ENCODE data around the gene FRYL. TPM values are rescaled to one million over a fixed set of nuclear protein-coding genes. Genes with fewer than 3 reads are reported as not detected.
"Not testable (repeated sequence)": the region's sequence is repeated elsewhere in the genome, so short reads cannot be mapped to it uniquely, and the experiment has no call there.

Gene FRYL
- polyA plus RNA-seq, 1 donor from 2014 or later: 29.6 TPM

- H3K27me3 Mint-ChIP-seq: no peaks in the 10 kb centered on the region
- peaks cover 0 to 2% (median 0%) of the 10 kb centered on the region in 3 donors for H3K4me1 Mint-ChIP-seq
- peaks cover 0 to 2% (median 0%) of the 10 kb centered on the region in 3 donors for H3K9me3 Mint-ChIP-seq
- H3K36me3 Mint-ChIP-seq: no peaks in the 10 kb centered on the region
- H3K4me3 Mint-ChIP-seq: no peak overlapping the region
- no peak overlapping the region for H3K27ac Mint-ChIP-seq
Measured at GRCh38 chr4:48470137-48470536, 309.9 kb downstream of the FRYL start.

GRCh38 chr4:48467891-48468290 lies 312.2 kb downstream of the FRYL start:
- peaks cover 4 to 9% (median 5%) of the 10 kb centered on the region in 3 donors for H3K9me3 Mint-ChIP-seq
- H3K4me1 Mint-ChIP-seq: no peaks in the 10 kb centered on the region
- peaks cover 7% of the 10 kb centered on the region for H3K36me3 Mint-ChIP-seq
- H3K27ac Mint-ChIP-seq: no peak overlapping the region
- H3K27me3 Mint-ChIP-seq: no peaks in the 10 kb centered on the region
- H3K4me3 Mint-ChIP-seq: no peak overlapping the region

- no peak overlapping the region for H3K4me3 Mint-ChIP-seq
- no peaks in the 10 kb centered on the region for H3K27me3 Mint-ChIP-seq
- H3K4me1 Mint-ChIP-seq: no peaks in the 10 kb centered on the region
- peaks cover 7% of the 10 kb centered on the region for H3K36me3 Mint-ChIP-seq
- no peak overlapping the region for H3K27ac Mint-ChIP-seq
- H3K9me3 Mint-ChIP-seq: peaks cover 4 to 11% (median 5%) of the 10 kb centered on the region in 3 donors
Measured at GRCh38 chr4:48467442-48467841, 312.6 kb downstream of the FRYL start.

- Mint-ChIP-seq H3K4me3 (no peak overlapping the region), H3K4me1 (no peaks in the 10 kb centered on the region), H3K9me3 (peaks cover 3 to 11% (median 4%) of the 10 kb centered on the region in 3 donors), H3K27me3 (peaks cover 7% of the 10 kb centered on the region), H3K36me3 (peaks cover 7% of the 10 kb centered on the region), H3K27ac (no peak overlapping the region)
Measured at GRCh38 chr4:48462363-48462762, 317.7 kb downstream of the FRYL start.

GRCh38 chr4:48461000-48461399 lies 319.1 kb downstream of the FRYL start:
- Mint-ChIP-seq H3K9me3 (peaks cover 3 to 11% (median 8%) of the 10 kb centered on the region in 3 donors), H3K27ac (no peak overlapping the region), H3K4me3 (no peak overlapping the region), H3K27me3 (peaks cover 10% of the 10 kb centered on the region), H3K4me1 (no peaks in the 10 kb centered on the region), H3K36me3 (peaks cover 7% of the 10 kb centered on the region)

GRCh38 chr4:48454591-48454990 lies 325.5 kb downstream of the FRYL start:
- peak overlapping the region in 1 of 3 donors; percentile 50 for H3K27ac Mint-ChIP-seq

GRCh38 chr4:48451656-48452055 lies 328.4 kb downstream of the FRYL start:
- H3K4me1 Mint-ChIP-seq, H3K36me3 Mint-ChIP-seq: not testable (repeated sequence)

More at GRCh38 chr4:48454591-48454990, 325.5 kb downstream of the FRYL start:
- H3K36me3 Mint-ChIP-seq: no peaks in the 10 kb centered on the region
- H3K9me3 Mint-ChIP-seq: peaks cover 0 to 6% (median 5%) of the 10 kb centered on the region in 3 donors
- H3K27me3 Mint-ChIP-seq: peaks cover 10% of the 10 kb centered on the region
- H3K4me3 Mint-ChIP-seq: no peak overlapping the region
- H3K4me1 Mint-ChIP-seq: no peaks in the 10 kb centered on the region

DNA sequence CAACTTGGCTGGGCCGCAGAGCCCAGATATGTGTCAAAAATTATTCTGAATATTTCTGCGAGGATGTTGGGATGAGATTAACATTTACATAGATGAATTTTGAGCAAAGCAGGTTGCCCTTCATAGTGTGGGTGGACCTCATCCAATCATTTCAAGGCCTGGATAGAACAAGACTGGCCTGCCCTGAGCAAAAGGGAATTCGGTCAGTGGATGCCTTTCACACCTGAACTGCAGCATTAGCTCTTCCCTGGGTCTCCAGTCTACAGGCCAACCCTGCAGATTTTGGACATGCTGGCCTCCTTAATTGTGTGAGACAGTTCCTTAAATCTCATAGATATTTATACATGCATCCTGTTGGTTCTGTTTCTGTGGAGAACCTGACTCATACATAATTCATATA lies 329.3 kb downstream of the FRYL start:
- H3K27ac Mint-ChIP-seq: no peak overlapping the region
- H3K9me3 Mint-ChIP-seq: peaks cover 0 to 2% (median 0%) of the 10 kb centered on the region in 3 donors
- peaks cover 5% of the 10 kb centered on the region for H3K27me3 Mint-ChIP-seq
- no peaks in the 10 kb centered on the region for H3K36me3 Mint-ChIP-seq
- no peak overlapping the region for H3K4me3 Mint-ChIP-seq
- no peaks in the 10 kb centered on the region for H3K4me1 Mint-ChIP-seq

More at GRCh38 chr4:48451656-48452055, 328.4 kb downstream of the FRYL start:
- H3K9me3 Mint-ChIP-seq, H3K4me3 Mint-ChIP-seq, H3K27ac Mint-ChIP-seq, H3K27me3 Mint-ChIP-seq: not testable (repeated sequence)

DNA sequence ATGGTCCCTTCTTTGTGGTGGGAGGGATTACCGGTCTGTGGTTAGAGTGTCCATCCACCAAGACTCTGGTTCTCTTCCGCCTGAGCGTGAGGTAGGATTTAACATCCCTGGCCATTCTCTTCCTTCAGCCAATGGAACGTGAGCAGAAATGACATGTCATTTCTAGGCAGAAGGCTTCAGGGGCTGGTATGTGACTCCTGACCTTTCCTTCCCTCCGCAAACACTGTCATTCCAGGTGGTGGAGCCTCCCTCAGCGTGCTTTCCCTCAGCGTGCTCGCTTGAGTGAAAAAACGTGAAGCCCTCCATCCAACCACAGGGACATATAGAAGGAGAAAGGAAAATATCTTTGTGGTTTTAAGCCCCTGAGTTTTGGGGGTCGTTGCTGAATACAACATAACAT lies 330.9 kb downstream of the FRYL start:
- no peaks in the 10 kb centered on the region for H3K36me3 Mint-ChIP-seq
- no peaks in the 10 kb centered on the region for H3K4me1 Mint-ChIP-seq
- no peaks in the 10 kb centered on the region for H3K9me3 Mint-ChIP-seq
- no peak overlapping the region for H3K27ac Mint-ChIP-seq
- no peak overlapping the region for H3K4me3 Mint-ChIP-seq
- peaks cover 5% of the 10 kb centered on the region for H3K27me3 Mint-ChIP-seq

Other genes with a start within 250 kb of the FRYL start
- 162 TPM for gene OCIAD1, start 50.8 kb upstream of the FRYL start, polyA plus RNA-seq
- 142 TPM for gene OCIAD2, start 126.5 kb upstream of the FRYL start, polyA plus RNA-seq
- not detected for gene CWH43, start 206.0 kb upstream of the FRYL start, polyA plus RNA-seq